WI38 (cell line): ENCODE results near the gene F7.

Experiments used
- H3K4me3 ChIP-seq: 2 replicates; pipeline ENCODE4 v1.5.1; 2011; ENCODE audit warnings: low read depth, mild to moderate bottlenecking, control low read depth, low read length
- CTCF ChIP-seq: IDR thresholded peaks from 2 replicates; pipeline ENCODE4 v1.5.1; 2012; ENCODE audit warnings: low read depth, mild to moderate bottlenecking, control low read depth, low read length

Gene F7

DNA sequence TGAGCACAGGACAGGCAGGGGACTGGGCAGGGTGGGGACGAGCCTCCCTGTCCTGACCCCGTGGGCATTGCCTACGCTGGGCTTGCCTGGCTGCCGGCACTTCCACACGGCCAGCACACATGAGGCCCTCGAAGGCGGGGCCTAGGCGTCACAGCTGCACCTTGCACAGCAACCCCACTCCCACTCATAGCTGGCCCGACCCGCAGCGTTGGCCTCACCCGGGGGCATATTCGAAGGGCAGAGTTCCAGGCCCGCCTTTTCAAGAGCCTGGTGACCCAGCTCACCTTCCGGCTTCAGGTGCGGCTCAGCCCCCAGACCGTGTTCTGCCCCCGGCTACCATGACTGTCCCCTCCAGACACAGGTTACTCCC, 36.0 kb downstream of the F7 start:
- no peak overlapping the region for H3K4me3 ChIP-seq
- no peak for TF ChIP-seq CTCF

DNA sequence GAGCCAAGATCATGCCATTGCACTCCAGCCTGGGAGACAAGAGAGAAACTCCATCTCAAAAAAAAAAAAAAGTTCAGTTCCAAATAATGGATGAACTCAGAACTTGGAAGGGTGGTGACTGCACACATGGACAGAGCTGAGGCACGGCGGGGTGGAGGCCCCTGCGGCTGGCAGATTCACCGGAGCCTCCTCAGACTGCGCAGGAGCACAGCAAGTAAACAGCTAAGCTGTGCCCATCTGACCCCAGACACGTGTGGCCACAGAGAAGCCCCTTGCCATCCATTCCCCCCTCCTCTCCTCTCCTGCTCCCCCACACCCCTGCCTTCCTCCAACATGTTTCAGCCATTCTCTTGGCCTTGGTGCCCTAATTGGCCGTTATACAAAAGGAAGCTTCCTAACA, 37.3 kb downstream of the F7 start:
- no peak overlapping the region for H3K4me3 ChIP-seq
- no peak for TF ChIP-seq CTCF

GRCh38 chr13:113143466-113144254, 38.1 kb downstream of the F7 start:
- H3K4me3 ChIP-seq, result no peak overlapping the region
- TF ChIP-seq CTCF, result no peak

DNA sequence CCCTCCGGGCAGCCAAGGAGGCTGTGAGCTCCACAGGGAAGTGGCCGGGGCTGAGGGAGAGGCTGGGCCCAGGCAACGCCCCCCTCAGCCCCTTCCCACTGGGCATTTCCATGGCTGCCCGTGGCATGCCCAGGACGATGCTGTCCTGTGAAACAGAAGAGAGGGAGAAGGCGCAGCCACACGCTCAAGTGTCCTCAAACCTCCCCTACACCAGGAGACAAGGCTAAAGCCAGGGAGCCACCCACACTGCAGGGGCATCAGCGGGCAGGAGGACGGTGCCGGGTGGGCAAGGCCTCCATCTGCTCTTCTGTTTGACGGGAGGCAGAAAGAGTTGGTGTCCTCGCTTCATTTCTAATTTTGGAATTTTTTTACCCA, 38.7 kb downstream of the F7 start:
- no peak for TF ChIP-seq CTCF
- H3K4me3 ChIP-seq, result no peak overlapping the region

GRCh38 chr13:113145496-113145895, 39.9 kb downstream of the F7 start:
- no peak for TF ChIP-seq CTCF
- H3K4me3 ChIP-seq, result no peak overlapping the region

DNA sequence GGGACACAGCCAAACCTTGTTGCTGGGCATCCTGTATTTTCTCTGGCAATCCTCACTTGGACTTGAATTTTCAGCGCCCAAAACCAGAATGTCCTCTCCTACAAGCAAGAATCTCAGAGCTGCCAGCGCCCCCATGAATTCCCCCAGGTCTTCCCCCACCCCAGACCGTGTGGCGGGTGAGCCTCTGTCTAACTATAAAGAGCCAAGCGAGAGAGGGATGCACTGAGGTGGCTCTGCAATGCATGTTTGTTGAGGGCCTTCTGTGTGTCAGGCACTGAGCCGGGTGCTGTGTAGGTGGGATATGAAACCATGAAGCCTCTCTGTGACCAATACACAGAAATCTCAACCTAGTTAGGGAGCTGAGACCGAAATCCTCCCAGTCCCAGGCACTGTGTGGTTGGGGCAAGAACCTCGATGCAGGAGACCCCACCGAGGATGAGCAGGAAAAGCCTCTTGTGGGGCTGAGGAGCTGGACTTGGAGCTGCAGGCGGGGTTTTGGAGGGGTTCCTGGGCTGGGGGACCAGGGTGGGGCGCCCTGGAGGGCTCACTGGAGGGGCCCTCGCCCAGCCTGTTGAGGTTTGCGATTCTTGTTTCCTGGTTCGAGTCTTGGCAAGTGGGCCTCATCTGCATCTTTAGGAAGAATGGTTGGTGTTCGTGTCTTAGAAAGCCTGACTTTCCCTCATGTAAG, 40.5 kb downstream of the F7 start:
- H3K4me3 ChIP-seq, result no peak overlapping the region
- no peak for TF ChIP-seq CTCF

- no peak overlapping the region for H3K4me3 ChIP-seq
- no peak for TF ChIP-seq CTCF
These were observed 41.2 kb downstream of the F7 start for GRCh38 chr13:113146750-113147149.
